Measurements from ENCODE around the gene CCDC60.

GRCh38 chr12:119468296-119468695 lies 133.8 kb downstream of the CCDC60 start:
- TF ChIP-seq CTCF (conservative IDR thresholded peaks at IDR 0.05) (no peak), ZFX (IDR thresholded peaks at IDR 0.05) (no peak)

Data from C4-2B (cell line).